Mesendoderm (in vitro differentiated cells): ENCODE results near the gene TMEM9.

ENCODE experiments used
- DNase-seq: peaks from one replicate; pipeline ENCODE4 v3.0.0; 2013
- H2AK5ac ChIP-seq: 2 replicates; pipeline ENCODE4 v1.6.1; 2013; ENCODE audit warnings: low read length, inconsistent platforms
- H2BK120ac ChIP-seq: 2 replicates; pipeline ENCODE4 v1.6.1; 2013; ENCODE audit warnings: low read depth, mild to moderate bottlenecking, low read length, moderate library complexity, mixed read lengths
- H2BK15ac ChIP-seq: replicated peaks from 2 replicates; pipeline ENCODE4 v1.6.1; 2013; ENCODE audit warnings: low read depth, mild to moderate bottlenecking, moderate library complexity
- H2BK5ac ChIP-seq: 2 replicates; pipeline ENCODE4 v1.6.1; 2013; ENCODE audit warnings: low read length, inconsistent platforms
- H3K18ac ChIP-seq: 2 replicates; pipeline ENCODE4 v1.6.1; 2013; ENCODE audit warnings: mild to moderate bottlenecking, low read length, mixed read lengths
- H3K23ac ChIP-seq: one replicate; pipeline ENCODE4 v1.6.1; 2013; ENCODE audit warnings: low read length
- H3K27ac ChIP-seq: 2 replicates; pipeline ENCODE4 v1.5.1; 2013; ENCODE audit warnings: low read depth, mild to moderate bottlenecking, inconsistent platforms, low read length, moderate library complexity
- H3K27me3 ChIP-seq: 2 replicates; pipeline ENCODE4 v1.6.1; 2013; ENCODE audit warnings: low read length, control low read depth, mild to moderate bottlenecking, inconsistent platforms; ENCODE audit not compliant: insufficient read depth, poor library complexity
- H3K36me3 ChIP-seq: 2 replicates; pipeline ENCODE4 v1.6.1; 2013; ENCODE audit warnings: low read length, inconsistent platforms; ENCODE audit not compliant: control insufficient read depth, insufficient read depth
- H3K4ac ChIP-seq: one replicate; pipeline ENCODE4 v1.6.1; 2013; ENCODE audit warnings: low read depth, mild to moderate bottlenecking, low read length, moderate library complexity
- H3K4me1 ChIP-seq: 2 replicates; pipeline ENCODE4 v1.6.1; 2013; ENCODE audit warnings: low read depth, low read length, inconsistent platforms; ENCODE audit not compliant: control insufficient read depth
- H3K4me2 ChIP-seq: 2 replicates; pipeline ENCODE4 v1.6.1; 2013; ENCODE audit warnings: low read length
- H3K4me3 ChIP-seq: 2 replicates; pipeline ENCODE4 v1.5.1; 2013; ENCODE audit warnings: mild to moderate bottlenecking, low read length
- H3K56ac ChIP-seq: one replicate; pipeline ENCODE4 v1.6.1; 2013; ENCODE audit warnings: low read length
- H3K79me1 ChIP-seq: 2 replicates; pipeline ENCODE4 v1.6.1; 2013; ENCODE audit warnings: low read length, inconsistent platforms
- H3K79me2 ChIP-seq: 2 replicates; pipeline ENCODE4 v1.6.1; 2013; ENCODE audit warnings: mild to moderate bottlenecking, low read length; ENCODE audit not compliant: control insufficient read depth, insufficient read depth
- H3K9ac ChIP-seq: 2 replicates; pipeline ENCODE4 v1.6.1; 2013; ENCODE audit warnings: low read length, inconsistent platforms
- H4K5ac ChIP-seq: one replicate; pipeline ENCODE4 v1.6.1; 2013; ENCODE audit warnings: low read length
- H4K8ac ChIP-seq: one replicate; pipeline ENCODE4 v1.6.1; 2013; ENCODE audit warnings: low read depth, mild to moderate bottlenecking, control low read depth, low read length, moderate library complexity
- WGBS: extraction: QIAGEN DNeasy Blood & Tissue Kit; methylation state at CpG from one replicate; pipeline ENCODE4 v1.1.7; 2013; ENCODE audit warnings: low lambda C conversion rate, missing lambda C conversion rate; ENCODE audit not compliant: insufficient coverage; ENCODE audit errors: extremely low coverage; 5-methylcytosine and 5-hydroxymethylcytosine counted together

TMEM9 gene

GRCh38 chr1:201156346-201156745 lies 2.1 kb upstream of the TMEM9 start:
- no CpG with 5 or more reads among the region's 3 CpGs for WGBS
- H3K18ac ChIP-seq: no peak overlapping the region

DNA sequence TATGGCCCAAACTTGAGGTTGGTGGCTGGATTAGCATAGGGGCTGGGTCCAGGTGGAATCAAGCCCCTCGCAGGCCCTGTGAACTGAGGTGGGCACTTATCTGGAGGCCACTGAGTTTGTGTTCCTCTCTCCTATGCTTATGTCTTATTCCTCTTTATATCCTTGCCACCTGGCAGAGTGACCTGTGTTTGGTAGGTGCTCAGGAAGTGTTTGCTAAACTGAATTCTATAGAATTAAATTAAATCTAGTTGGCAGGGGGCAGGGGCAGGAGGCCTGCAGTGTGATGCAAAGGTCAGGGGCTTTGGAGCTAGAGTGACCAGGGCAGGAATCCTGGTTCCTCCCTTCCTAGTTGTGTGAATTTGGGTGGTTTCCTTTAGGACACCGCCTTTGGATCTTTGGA lies 1.1 kb upstream of the TMEM9 start:
- Histone ChIP-seq H2BK15ac (no peak overlapping the region), H3K36me3 (peaks cover 1% of the 10 kb centered on the region), H4K5ac (no peak overlapping the region), H3K4me2 (no peak overlapping the region), H3K9ac (no peak overlapping the region), H2BK5ac (no peak overlapping the region), H3K4me1 (peaks cover 2% of the 10 kb centered on the region), H2BK120ac (no peak overlapping the region), H3K4me3 (no peak overlapping the region), H3K79me2 (peaks cover 12% of the 10 kb centered on the region), H3K4ac (no peak overlapping the region), H3K27ac (no peak overlapping the region), H3K56ac (no peak overlapping the region), H3K79me1 (peaks cover 10% of the 10 kb centered on the region), H3K23ac (no peak overlapping the region), H3K27me3 (no peaks in the 10 kb centered on the region), H4K8ac (no peak overlapping the region), H2AK5ac (no peak overlapping the region), H3K18ac (no peak overlapping the region)
- no CpG with 5 or more reads among the region's 2 CpGs for WGBS
- DNase-seq: no peak

More at GRCh38 chr1:201156346-201156745, 2.1 kb upstream of the TMEM9 start:
- H2BK15ac ChIP-seq: no peak overlapping the region
- H4K5ac ChIP-seq: no peak overlapping the region
- H3K79me2 ChIP-seq: peaks cover 12% of the 10 kb centered on the region
- H3K56ac ChIP-seq: no peak overlapping the region
- no peaks in the 10 kb centered on the region for H3K27me3 ChIP-seq
- H3K4me1 ChIP-seq: peaks cover 2% of the 10 kb centered on the region
- H3K9ac ChIP-seq: no peak overlapping the region
- no peak overlapping the region for H3K4ac ChIP-seq
- H4K8ac ChIP-seq: no peak overlapping the region
- no peak overlapping the region for H3K4me2 ChIP-seq
- no peak overlapping the region for H3K23ac ChIP-seq
- H3K4me3 ChIP-seq: no peak overlapping the region
- no peak overlapping the region for H2BK5ac ChIP-seq
- DNase-seq: no peak
- H2AK5ac ChIP-seq: no peak overlapping the region
- H3K79me1 ChIP-seq: peaks cover 10% of the 10 kb centered on the region
- H3K27ac ChIP-seq: no peak overlapping the region
- no peak overlapping the region for H2BK120ac ChIP-seq
- no peaks in the 10 kb centered on the region for H3K36me3 ChIP-seq

GRCh38 chr1:201153474-201154388 lies 543 bp downstream of the TMEM9 start:
- WGBS: no CpG with 5 or more reads among the region's 37 CpGs
- Histone ChIP-seq H4K8ac (no peak overlapping the region), H3K4me3 (peak overlapping the region; percentile 93), H3K4me1 (peaks cover 2% of the 10 kb centered on the region), H4K5ac (no peak overlapping the region), H2BK120ac (no peak overlapping the region), H3K27ac (no peak overlapping the region), H3K18ac (peak overlapping the region; percentile 94), H2AK5ac (peak overlapping the region; percentile 43), H2BK5ac (peak overlapping the region; percentile 52), H3K9ac (peak overlapping the region; percentile 74), H3K4ac (peak overlapping the region; percentile 61), H3K27me3 (no peaks in the 10 kb centered on the region), H3K56ac (peak overlapping the region; percentile 82), H3K79me1 (peaks cover 11% of the 10 kb centered on the region), H2BK15ac (no peak overlapping the region), H3K36me3 (peaks cover 10% of the 10 kb centered on the region), H3K23ac (peak overlapping the region; percentile 100), H3K79me2 (peaks cover 12% of the 10 kb centered on the region), H3K4me2 (peak overlapping the region; percentile 52)
- peak; percentile 70 for DNase-seq

DNA sequence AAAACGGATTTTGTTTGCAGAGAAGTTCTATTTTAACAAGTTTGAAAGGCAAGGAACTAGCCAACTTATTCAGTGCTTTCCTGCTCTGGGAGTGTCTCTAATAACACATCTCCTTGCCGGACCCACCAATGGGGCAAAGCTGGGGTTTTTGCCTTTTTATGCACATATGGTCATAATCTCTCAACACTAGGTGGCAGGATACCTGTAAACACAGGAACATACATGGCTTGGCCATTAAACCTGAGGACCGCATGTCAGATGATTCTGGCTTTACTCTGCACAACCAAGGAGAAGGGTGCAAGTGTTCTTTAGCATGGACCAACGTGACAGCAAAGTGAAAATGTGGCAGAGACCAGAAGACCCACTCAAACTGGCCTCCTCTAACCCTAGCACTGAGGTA lies 4.9 kb downstream of the TMEM9 start:
- Histone ChIP-seq H3K9ac (no peak overlapping the region), H3K23ac (no peak overlapping the region), H3K4me1 (no peaks in the 10 kb centered on the region), H3K79me2 (peaks cover 12% of the 10 kb centered on the region), H2BK15ac (no peak overlapping the region), H3K56ac (no peak overlapping the region), H4K8ac (no peak overlapping the region), H3K4me2 (no peak overlapping the region), H3K36me3 (peaks cover 26% of the 10 kb centered on the region), H3K79me1 (peaks cover 12% of the 10 kb centered on the region), H3K4ac (no peak overlapping the region), H3K27me3 (no peaks in the 10 kb centered on the region), H3K27ac (no peak overlapping the region), H4K5ac (no peak overlapping the region), H3K4me3 (no peak overlapping the region), H2AK5ac (no peak overlapping the region), H3K18ac (no peak overlapping the region), H2BK120ac (no peak overlapping the region), H2BK5ac (no peak overlapping the region)
- WGBS: no CpG with 5 or more reads among the region's 4 CpGs
- peak; percentile 67 for DNase-seq

DNA sequence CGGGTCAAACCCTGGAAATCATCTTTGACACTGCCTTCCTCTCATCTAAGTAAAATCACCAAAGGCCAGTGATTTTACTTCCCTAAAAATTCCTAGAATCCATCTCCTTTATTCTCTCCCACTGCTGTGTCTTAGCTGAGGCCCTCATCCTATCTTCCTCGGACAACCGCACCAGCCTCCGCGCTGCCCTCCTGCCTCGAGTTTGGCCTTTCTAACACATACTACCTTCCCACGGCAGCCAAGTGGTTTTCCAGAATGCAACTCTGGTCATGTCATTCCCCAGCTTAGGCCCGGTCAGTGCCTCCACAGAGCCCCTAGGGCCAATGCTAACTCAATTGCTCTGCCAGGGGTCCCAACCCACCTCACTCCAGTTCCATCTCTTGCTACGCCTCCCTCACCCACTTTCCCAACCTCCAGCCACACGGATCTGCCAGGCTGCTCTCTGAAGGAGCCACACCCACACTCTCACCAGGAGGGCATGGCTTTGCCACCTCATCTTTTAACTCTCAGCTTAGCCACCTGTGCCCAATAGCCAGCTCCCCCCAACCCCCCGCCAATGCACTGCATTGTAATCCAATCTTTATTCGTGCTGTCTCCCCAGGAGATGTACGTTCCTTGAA lies 6.8 kb downstream of the TMEM9 start:
- Histone ChIP-seq H3K27me3 (no peaks in the 10 kb centered on the region), H3K4ac (no peak overlapping the region), H2BK15ac (no peak overlapping the region), H3K4me1 (no peaks in the 10 kb centered on the region), H3K18ac (no peak overlapping the region), H3K4me2 (no peak overlapping the region), H4K5ac (no peak overlapping the region), H2AK5ac (no peak overlapping the region), H3K23ac (no peak overlapping the region), H3K56ac (no peak overlapping the region), H3K27ac (no peak overlapping the region), H3K36me3 (peaks cover 36% of the 10 kb centered on the region), H3K9ac (no peak overlapping the region), H2BK120ac (no peak overlapping the region), H4K8ac (no peak overlapping the region), H2BK5ac (no peak overlapping the region), H3K4me3 (no peak overlapping the region), H3K79me1 (peaks cover 2% of the 10 kb centered on the region), H3K79me2 (peaks cover 1% of the 10 kb centered on the region)
- WGBS: no CpG with 5 or more reads among the region's 13 CpGs
- DNase-seq: no peak
